Erythroblast (primary cell): ENCODE results near the gene MOB4.

Experiments used
- GATA1 ChIP-seq: IDR thresholded peaks from 2 replicates; pipeline ENCODE4 v1.6.1; 2011; ENCODE audit warnings: low read depth, mild to moderate bottlenecking, control low read depth, low read length, moderate library complexity
- POLR2A ChIP-seq: IDR thresholded peaks from 2 replicates; pipeline ENCODE4 v1.6.1; 2011; ENCODE audit warnings: mild to moderate bottlenecking, low read length

DNA sequence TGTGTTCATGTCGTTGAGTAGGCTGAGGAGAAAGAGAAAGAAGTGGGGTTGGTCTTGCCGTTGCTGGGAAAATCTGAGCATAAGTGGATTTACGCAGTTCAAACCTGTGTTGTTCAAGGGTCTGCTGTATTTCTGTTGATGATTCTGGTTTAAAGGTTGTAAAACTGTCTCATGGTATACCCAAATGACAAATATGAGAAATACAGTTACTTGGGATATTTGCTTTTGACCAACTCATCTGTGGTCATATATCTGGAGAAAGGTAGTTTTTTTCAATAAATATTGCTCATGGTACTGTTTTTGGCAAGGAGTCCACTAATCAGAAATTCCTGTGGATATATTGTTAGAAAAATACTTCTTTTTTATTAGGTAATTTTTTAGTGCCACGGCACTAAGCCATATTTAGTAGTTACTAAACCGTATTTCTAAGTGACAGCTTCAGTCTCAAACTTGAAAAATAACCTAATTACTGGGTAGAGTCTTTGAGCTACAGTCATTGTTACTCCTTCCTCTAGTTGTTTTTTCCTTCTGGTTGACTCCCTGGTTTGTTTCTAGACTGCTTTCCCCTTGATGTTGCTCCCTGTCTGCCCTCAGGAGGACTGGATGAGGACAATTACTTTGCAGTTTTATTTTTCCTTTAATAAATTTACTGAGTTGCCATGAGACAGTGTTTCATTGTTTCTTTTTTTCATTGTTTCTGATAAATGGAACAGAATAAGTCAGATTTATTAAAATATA lies 31.5 kb downstream of the MOB4 start:
- TF ChIP-seq POLR2A (no peak), GATA1 (no peak)
